Measurements from ENCODE around the gene COG1. TPM values are rescaled to one million over a fixed set of nuclear protein-coding genes. Genes with fewer than 3 reads are reported as not detected.

The COG1 gene
- total RNA-seq, 1 donor from 2014 or later: 45.6 TPM

DNA sequence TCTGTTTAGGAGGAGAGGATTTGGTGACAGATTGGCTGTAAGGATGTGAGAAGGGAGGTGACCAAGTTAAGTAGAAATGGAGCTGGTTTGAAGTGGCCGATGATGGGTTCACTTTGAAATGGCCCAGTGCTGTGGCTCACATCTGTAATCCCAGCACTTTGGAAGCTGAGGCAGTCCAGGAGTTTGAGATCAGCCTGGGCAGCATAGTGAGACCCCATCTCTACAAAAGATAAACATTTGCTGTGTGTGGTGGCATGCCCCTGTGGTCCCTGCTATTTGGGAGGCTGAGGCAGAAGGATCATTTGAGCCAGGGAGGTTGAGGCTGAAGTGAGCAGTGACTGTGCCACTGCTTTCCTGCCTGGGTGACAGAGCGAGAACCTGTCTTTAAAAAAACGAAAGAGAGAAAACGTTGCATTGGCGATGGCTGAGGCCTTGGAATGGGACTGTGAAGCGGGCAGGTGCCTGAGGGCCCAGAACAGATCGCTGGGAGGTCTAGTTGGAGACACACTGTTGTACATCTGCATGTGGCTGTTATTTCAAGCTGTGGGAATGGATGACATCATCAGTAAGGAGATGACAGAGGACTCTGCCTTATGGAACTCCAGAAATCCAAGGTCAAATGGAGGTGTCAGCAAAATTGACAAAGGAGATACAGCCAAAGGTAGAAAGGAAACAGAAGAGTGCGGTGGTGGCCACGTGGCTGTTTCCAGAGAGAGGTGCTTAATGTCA is 5.5 kb downstream of the COG1 start:
- Mint-ChIP-seq H3K4me1 (ENCODE audit: unreplicated experiment) (peaks cover 21% of the 10 kb centered on the region), H3K36me3 (ENCODE audit: unreplicated experiment) (peaks cover 62% of the 10 kb centered on the region), H3K27ac (ENCODE audit: unreplicated experiment) (no peak overlapping the region), H3K9me3 (ENCODE audit: unreplicated experiment) (no peaks in the 10 kb centered on the region), H3K27me3 (ENCODE audit: unreplicated experiment) (no peaks in the 10 kb centered on the region), H3K4me3 (ENCODE audit: unreplicated experiment) (no peak overlapping the region)
- DNase-seq (ENCODE audit: extremely low spot score, unreplicated experiment): no peak
- TF ChIP-seq, protein P1, sequence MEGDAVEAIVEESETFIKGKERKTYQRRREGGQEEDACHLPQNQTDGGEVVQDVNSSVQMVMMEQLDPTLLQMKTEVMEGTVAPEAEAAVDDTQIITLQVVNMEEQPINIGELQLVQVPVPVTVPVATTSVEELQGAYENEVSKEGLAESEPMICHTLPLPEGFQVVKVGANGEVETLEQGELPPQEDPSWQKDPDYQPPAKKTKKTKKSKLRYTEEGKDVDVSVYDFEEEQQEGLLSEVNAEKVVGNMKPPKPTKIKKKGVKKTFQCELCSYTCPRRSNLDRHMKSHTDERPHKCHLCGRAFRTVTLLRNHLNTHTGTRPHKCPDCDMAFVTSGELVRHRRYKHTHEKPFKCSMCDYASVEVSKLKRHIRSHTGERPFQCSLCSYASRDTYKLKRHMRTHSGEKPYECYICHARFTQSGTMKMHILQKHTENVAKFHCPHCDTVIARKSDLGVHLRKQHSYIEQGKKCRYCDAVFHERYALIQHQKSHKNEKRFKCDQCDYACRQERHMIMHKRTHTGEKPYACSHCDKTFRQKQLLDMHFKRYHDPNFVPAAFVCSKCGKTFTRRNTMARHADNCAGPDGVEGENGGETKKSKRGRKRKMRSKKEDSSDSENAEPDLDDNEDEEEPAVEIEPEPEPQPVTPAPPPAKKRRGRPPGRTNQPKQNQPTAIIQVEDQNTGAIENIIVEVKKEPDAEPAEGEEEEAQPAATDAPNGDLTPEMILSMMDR (IDR thresholded peaks at IDR 0.05): no peak

DNA sequence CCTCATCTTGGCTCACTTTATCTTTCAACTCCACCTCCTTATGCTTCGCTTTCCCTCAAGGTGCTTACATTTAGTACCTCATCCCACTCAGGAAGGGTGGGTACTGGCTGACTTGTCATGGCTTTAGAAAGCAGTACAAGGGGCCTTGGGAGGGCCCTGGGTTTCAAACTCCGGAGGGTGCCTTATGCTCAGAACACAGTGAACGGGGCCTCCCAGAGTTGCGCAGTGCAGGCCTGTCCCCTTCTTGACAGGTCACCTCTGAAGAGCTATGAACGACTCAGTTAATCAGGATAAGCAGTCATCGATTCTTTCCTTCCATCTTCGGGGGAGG is 6.0 kb downstream of the COG1 start:
- H3K36me3 Mint-ChIP-seq (ENCODE audit: unreplicated experiment): peaks cover 67% of the 10 kb centered on the region
- no peak overlapping the region for H3K4me3 Mint-ChIP-seq (ENCODE audit: unreplicated experiment)
- no peaks in the 10 kb centered on the region for H3K27me3 Mint-ChIP-seq (ENCODE audit: unreplicated experiment)
- TF ChIP-seq, protein P1 (IDR thresholded peaks at IDR 0.05): no peak
- peaks cover 17% of the 10 kb centered on the region for H3K4me1 Mint-ChIP-seq (ENCODE audit: unreplicated experiment)
- H3K27ac Mint-ChIP-seq (ENCODE audit: unreplicated experiment): no peak overlapping the region
- no peak for DNase-seq (ENCODE audit: extremely low spot score, unreplicated experiment)
- no peaks in the 10 kb centered on the region for H3K9me3 Mint-ChIP-seq (ENCODE audit: unreplicated experiment)

DNA sequence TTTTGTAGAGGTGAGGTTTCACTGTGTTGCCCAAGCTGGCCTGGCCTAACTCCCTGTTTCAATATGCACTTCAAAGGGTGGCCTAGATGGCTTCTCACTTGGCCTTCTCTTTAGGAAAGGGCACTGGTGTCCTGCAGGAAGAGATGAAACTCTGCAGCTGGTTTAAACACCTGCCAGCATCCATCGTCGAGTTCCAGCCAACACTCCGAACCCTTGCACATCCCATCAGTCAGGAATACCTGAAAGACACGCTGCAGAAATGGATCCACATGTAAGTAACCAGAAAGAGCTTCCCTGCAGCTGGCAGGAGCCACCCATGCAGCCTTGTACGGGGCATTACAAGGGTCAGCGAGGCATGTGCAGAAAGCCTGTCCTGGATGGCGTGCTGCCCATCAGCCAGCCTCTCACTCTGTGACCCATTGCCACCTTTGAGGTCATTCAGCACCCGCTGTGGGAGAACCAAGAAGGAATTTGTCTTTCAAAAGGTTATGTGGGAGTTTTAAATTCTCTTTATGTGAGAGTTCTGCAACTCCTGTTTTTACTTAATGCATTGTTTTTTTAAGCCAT is 7.0 kb downstream of the COG1 start:
- Mint-ChIP-seq H3K36me3 (ENCODE audit: unreplicated experiment) (peaks cover 69% of the 10 kb centered on the region), H3K27ac (ENCODE audit: unreplicated experiment) (no peak overlapping the region), H3K4me1 (ENCODE audit: unreplicated experiment) (peaks cover 11% of the 10 kb centered on the region), H3K4me3 (ENCODE audit: unreplicated experiment) (no peak overlapping the region), H3K9me3 (ENCODE audit: unreplicated experiment) (no peaks in the 10 kb centered on the region), H3K27me3 (ENCODE audit: unreplicated experiment) (no peaks in the 10 kb centered on the region)
- DNase-seq (ENCODE audit: extremely low spot score, unreplicated experiment): no peak
- TF ChIP-seq, protein P1 (IDR thresholded peaks at IDR 0.05): no peak

DNA sequence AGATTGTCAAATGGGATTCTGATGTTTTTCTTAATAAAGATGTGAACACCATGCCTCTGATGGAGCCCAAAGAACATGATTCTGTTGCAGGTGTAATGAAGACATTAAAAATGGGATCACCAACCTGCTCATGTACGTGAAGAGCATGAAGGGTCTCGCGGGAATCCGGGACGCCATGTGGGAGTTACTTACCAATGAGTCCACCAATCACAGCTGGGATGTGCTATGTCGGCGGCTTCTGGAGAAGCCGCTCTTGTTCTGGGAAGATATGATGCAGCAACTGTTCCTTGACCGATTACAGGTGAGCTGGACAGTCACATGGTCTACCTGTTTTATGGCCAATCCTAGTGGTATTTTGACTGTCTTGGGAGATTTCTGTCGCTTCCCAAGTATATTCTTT is 7.6 kb downstream of the COG1 start:
- peaks cover 7% of the 10 kb centered on the region for H3K4me1 Mint-ChIP-seq (ENCODE audit: unreplicated experiment)
- no peak overlapping the region for H3K27ac Mint-ChIP-seq (ENCODE audit: unreplicated experiment)
- peaks cover 69% of the 10 kb centered on the region for H3K36me3 Mint-ChIP-seq (ENCODE audit: unreplicated experiment)
- no peaks in the 10 kb centered on the region for H3K9me3 Mint-ChIP-seq (ENCODE audit: unreplicated experiment)
- no peak overlapping the region for H3K4me3 Mint-ChIP-seq (ENCODE audit: unreplicated experiment)
- DNase-seq (ENCODE audit: extremely low spot score, unreplicated experiment): no peak
- TF ChIP-seq, protein P1 (IDR thresholded peaks at IDR 0.05): no peak
- no peaks in the 10 kb centered on the region for H3K27me3 Mint-ChIP-seq (ENCODE audit: unreplicated experiment)

DNA sequence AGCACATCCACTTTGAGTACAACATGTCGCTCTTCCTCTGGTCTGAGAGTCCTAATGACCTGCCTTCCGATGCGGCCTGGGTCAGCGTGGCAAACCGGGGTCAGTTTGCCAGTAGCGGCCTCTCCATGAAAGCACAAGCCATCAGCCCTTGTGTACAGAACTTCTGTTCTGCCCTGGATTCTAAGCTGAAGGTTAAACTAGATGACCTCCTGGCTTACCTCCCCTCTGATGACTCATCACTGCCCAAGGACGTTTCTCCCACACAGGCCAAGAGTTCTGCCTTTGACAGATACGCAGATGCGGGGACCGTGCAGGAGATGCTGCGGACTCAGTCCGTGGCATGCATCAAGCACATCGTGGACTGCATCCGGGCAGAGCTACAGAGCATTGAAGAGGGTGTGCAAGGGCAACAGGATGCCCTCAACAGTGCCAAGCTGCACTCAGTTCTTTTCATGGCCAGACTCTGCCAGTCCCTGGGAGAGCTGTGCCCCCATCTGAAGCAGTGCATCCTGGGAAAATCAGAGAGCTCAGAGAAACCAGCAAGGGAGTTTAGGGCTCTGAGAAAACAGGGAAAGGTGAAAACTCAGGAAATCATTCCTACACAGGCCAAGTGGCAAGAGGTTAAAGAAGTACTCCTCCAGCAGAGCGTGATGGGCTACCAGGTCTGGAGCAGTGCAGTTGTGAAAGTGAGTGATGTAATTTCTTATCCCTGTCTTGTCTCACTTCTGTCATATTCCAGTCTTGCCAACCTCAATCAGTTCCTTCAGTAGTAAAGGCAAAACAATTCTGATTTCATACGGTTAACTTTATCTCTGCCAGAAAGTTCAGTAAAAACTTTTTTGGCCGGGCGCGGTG is 8.6 kb downstream of the COG1 start:
- Mint-ChIP-seq H3K4me1 (ENCODE audit: unreplicated experiment) (peaks cover 4% of the 10 kb centered on the region), H3K4me3 (ENCODE audit: unreplicated experiment) (no peak overlapping the region), H3K27ac (ENCODE audit: unreplicated experiment) (no peak overlapping the region), H3K27me3 (ENCODE audit: unreplicated experiment) (no peaks in the 10 kb centered on the region), H3K9me3 (ENCODE audit: unreplicated experiment) (no peaks in the 10 kb centered on the region), H3K36me3 (ENCODE audit: unreplicated experiment) (peaks cover 68% of the 10 kb centered on the region)
- TF ChIP-seq, protein P1 (IDR thresholded peaks at IDR 0.05): no peak
- no peak for DNase-seq (ENCODE audit: extremely low spot score, unreplicated experiment)

Data from osteocyte (in vitro differentiated cells).